ENCODE results near the gene TOP3A.

DNA sequence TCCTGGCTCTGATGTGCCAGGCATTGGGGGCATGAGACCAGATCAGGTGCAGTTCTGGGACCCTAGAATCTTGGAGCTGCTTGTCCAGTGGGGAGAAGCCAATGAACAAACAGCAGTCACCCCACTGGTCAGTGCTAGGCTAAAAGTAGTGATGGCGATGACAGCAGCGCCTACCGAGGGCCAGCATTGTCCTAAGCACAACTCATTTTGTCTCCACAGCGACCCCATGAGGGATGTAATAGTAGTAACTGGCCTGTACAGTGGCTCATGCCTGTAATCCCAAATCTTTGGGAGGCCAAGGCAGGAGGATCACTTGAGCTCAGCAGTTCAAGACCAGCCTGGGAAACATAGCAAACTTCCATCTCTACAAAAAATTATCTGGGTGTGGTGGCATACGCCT is 6.5 kb upstream of the TOP3A start:
- TF ChIP-seq CTCF (IDR thresholded peaks at IDR 0.05), result no peak
- TF ChIP-seq EZH2 (IDR thresholded peaks at IDR 0.05; ENCODE audit: borderline replicate concordance, insufficient read depth, low read depth, low read length, poor library complexity, severe bottlenecking), result no peak
